Astrocyte (in vitro differentiated cells and primary cell): ENCODE measurements around the gene MYH3. TPM values are rescaled to one million over a fixed set of nuclear protein-coding genes. Genes with fewer than 3 reads are reported as not detected.

Source experiments
- DNase-seq: peaks from one replicate; pipeline ENCODE4 v3.0.0-alpha.2; 2010; ENCODE audit warnings: low read depth
- FAIRE-seq: peaks from 2 replicates; lab custom pipeline; 2011; peaks lifted over from hg19 to GRCh38; lab: Jason Lieb, UNC
- H2AFZ ChIP-seq: 2 replicates; pipeline ENCODE4 v1.6.0; 2012; ENCODE audit warnings: low read depth, low read length, inconsistent platforms
- H3K27ac ChIP-seq: 2 replicates; pipeline ENCODE4 v1.5.1; 2011; ENCODE audit warnings: low read depth, low read length, inconsistent platforms
- H3K27me3 ChIP-seq: 2 replicates; pipeline ENCODE4 v1.6.0; 2011; ENCODE audit warnings: low read length, inconsistent platforms; ENCODE audit not compliant: insufficient read depth
- H3K36me3 ChIP-seq: 2 replicates; pipeline ENCODE4 v1.5.1; 2011; ENCODE audit warnings: low read length, inconsistent platforms; ENCODE audit not compliant: insufficient read depth
- H3K4me1 ChIP-seq: 2 replicates; pipeline ENCODE4 v1.5.1; 2011; ENCODE audit warnings: low read length, inconsistent platforms; ENCODE audit not compliant: insufficient read depth
- H3K4me2 ChIP-seq: 2 replicates; pipeline ENCODE4 v1.6.0; 2012; ENCODE audit warnings: low read length, inconsistent platforms
- H3K4me3 ChIP-seq: 2 replicates; pipeline ENCODE4 v1.5.1; 2011; ENCODE audit warnings: low read depth, mild to moderate bottlenecking, low read length, inconsistent platforms; ENCODE audit not compliant: insufficient read depth
- H3K79me2 ChIP-seq: 2 replicates; pipeline ENCODE4 v1.6.0; 2012; ENCODE audit warnings: mild to moderate bottlenecking, low read length, inconsistent platforms; ENCODE audit not compliant: insufficient read depth
- H3K9ac ChIP-seq: 2 replicates; pipeline ENCODE4 v1.6.0; 2012; ENCODE audit warnings: mild to moderate bottlenecking, low read length, inconsistent platforms
- H3K9me3 ChIP-seq: 2 replicates; pipeline ENCODE4 v1.5.1; 2012; ENCODE audit warnings: low read depth, mild to moderate bottlenecking, low read length, inconsistent platforms; ENCODE audit not compliant: insufficient read depth
- H4K20me1 ChIP-seq: 2 replicates; pipeline ENCODE4 v1.6.0; 2012; ENCODE audit warnings: low read length, inconsistent platforms; ENCODE audit not compliant: insufficient read depth
- H3K27ac Mint-ChIP-seq: one replicate; pipeline ENCODE4 v1.8.0; 2021; ENCODE audit warnings: mild to moderate bottlenecking, mixed read lengths; ENCODE audit not compliant: unreplicated experiment
- H3K27me3 Mint-ChIP-seq: one replicate; pipeline ENCODE4 v1.8.0; 2021; ENCODE audit warnings: low read depth, mixed read lengths; ENCODE audit not compliant: unreplicated experiment
- H3K36me3 Mint-ChIP-seq: one replicate; pipeline ENCODE4 v1.8.0; 2021; ENCODE audit warnings: low read depth, mixed read lengths; ENCODE audit not compliant: unreplicated experiment
- H3K4me1 Mint-ChIP-seq: one replicate; pipeline ENCODE4 v1.8.0; 2021; ENCODE audit warnings: low read depth, mixed read lengths; ENCODE audit not compliant: unreplicated experiment
- H3K4me3 Mint-ChIP-seq: one replicate; pipeline ENCODE4 v1.8.0; 2021; ENCODE audit warnings: mild to moderate bottlenecking, moderate library complexity, mixed read lengths; ENCODE audit not compliant: unreplicated experiment
- H3K9me3 Mint-ChIP-seq: one replicate; pipeline ENCODE4 v1.8.0; 2021; ENCODE audit warnings: mild to moderate bottlenecking, mixed read lengths; ENCODE audit not compliant: unreplicated experiment
- CTCF ChIP-seq: IDR thresholded peaks from 2 replicates; pipeline ENCODE4 v1.5.1; 2011; ENCODE audit warnings: low read depth, mild to moderate bottlenecking, inconsistent platforms, low read length, moderate library complexity; ENCODE audit not compliant: insufficient read depth
- EZH2 ChIP-seq: IDR thresholded peaks from 2 replicates; pipeline ENCODE4 v1.6.1; 2012; ENCODE audit warnings: mild to moderate bottlenecking, low read length, inconsistent platforms; ENCODE audit not compliant: insufficient read depth
- total RNA-seq: library from RNA; stranded (reverse); gene quantifications from 2 replicates; pipeline ENCODE4 v1.2.1, GENCODE V29; 2021

The MYH3 gene
- total RNA-seq, 1 donor from 2014 or later, result 1.9 TPM

DNA sequence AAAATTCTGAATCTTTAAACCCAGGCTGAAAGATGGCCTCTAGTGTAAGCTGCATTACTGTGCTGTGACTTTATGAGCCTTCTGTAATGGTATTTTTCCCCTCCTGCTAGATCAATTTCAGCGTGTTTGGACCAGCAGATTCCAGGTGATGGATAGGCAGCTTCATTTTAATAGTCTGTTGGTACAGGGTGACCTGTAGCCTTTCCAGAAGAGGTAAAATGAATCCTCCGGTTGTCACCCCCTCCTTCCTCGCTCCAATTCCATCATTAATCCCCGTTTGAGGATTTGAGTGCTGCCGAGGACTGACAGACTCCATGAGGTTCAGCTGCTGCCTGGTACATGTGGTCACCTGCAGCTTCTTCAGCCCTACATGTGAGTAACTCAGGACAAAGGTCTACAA lies 48.9 kb downstream of the MYH3 start:
- FAIRE-seq (no peak), DNase-seq (no peak)
- no peaks in the 10 kb centered on the region for H3K36me3 ChIP-seq
- no peaks in the 10 kb centered on the region for H3K36me3 Mint-ChIP-seq
- no peak overlapping the region for H2AFZ ChIP-seq
- no peaks in the 10 kb centered on the region for H3K9me3 ChIP-seq
- H4K20me1 ChIP-seq, result no peaks in the 10 kb centered on the region
- H3K4me1 ChIP-seq, result no peaks in the 10 kb centered on the region
- H3K79me2 ChIP-seq, result no peaks in the 10 kb centered on the region
- H3K27ac Mint-ChIP-seq, result no peak overlapping the region
- H3K9me3 Mint-ChIP-seq, result peaks cover 3% of the 10 kb centered on the region
- no peak overlapping the region for H3K27ac ChIP-seq
- H3K9ac ChIP-seq, result no peak overlapping the region
- no peak overlapping the region for H3K4me3 ChIP-seq
- H3K4me1 Mint-ChIP-seq, result peaks cover 5% of the 10 kb centered on the region
- peaks cover 6% of the 10 kb centered on the region for H3K27me3 Mint-ChIP-seq
- no peak overlapping the region for H3K4me2 ChIP-seq
- TF ChIP-seq EZH2, result no peak
- TF ChIP-seq CTCF, result no peak
- H3K4me3 Mint-ChIP-seq, result no peak overlapping the region
- H3K27me3 ChIP-seq, result no peaks in the 10 kb centered on the region

GRCh38 chr17:10606110-10606509 lies 51.0 kb downstream of the MYH3 start:
- Histone ChIP-seq H2AFZ (no peak overlapping the region), H3K4me2 (no peak overlapping the region), H3K36me3 (no peaks in the 10 kb centered on the region), H4K20me1 (no peaks in the 10 kb centered on the region), H3K27ac (no peak overlapping the region), H3K79me2 (no peaks in the 10 kb centered on the region), H3K4me3 (no peak overlapping the region), H3K9me3 (no peaks in the 10 kb centered on the region), H3K27me3 (no peaks in the 10 kb centered on the region), H3K4me1 (no peaks in the 10 kb centered on the region), H3K9ac (no peak overlapping the region)
- no peaks in the 10 kb centered on the region for H3K36me3 Mint-ChIP-seq
- no peak overlapping the region for H3K4me3 Mint-ChIP-seq
- no peak overlapping the region for H3K27ac Mint-ChIP-seq
- TF ChIP-seq EZH2 (no peak), CTCF (no peak)
- DNase-seq (no peak), FAIRE-seq (no peak)
- no peaks in the 10 kb centered on the region for H3K4me1 Mint-ChIP-seq
- peaks cover 6% of the 10 kb centered on the region for H3K27me3 Mint-ChIP-seq
- peaks cover 3% of the 10 kb centered on the region for H3K9me3 Mint-ChIP-seq

DNA sequence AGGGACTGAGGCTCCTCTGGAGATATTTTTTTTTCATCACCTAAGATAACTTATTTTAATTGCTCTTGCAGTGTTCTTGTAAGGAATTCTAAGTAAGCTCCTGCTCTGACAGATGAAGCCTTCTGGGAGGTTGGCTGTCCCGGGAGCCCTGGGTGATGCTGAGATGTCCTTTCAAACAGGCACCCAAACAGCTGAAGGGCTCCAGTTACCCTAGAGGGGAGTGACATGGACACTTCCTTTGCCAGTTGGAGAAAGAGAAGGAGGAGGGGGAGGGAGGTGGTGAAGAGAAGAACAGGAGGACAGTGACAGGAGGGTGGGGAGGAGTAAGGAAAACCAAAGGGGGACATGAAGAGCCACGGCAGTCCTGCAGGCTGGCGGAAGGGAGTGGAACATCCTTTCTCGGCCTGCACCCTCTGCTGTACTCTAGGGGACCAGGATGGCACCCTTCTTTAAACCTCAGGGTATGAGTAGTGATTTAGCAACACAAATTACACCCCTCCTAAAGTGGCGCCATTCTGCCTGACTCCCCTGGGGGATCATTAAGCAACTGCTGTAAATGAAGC lies 51.8 kb downstream of the MYH3 start:
- H3K27me3 Mint-ChIP-seq, result peaks cover 4% of the 10 kb centered on the region
- no peaks in the 10 kb centered on the region for H3K79me2 ChIP-seq
- H3K9me3 ChIP-seq, result no peaks in the 10 kb centered on the region
- H3K27me3 ChIP-seq, result no peaks in the 10 kb centered on the region
- no peaks in the 10 kb centered on the region for H4K20me1 ChIP-seq
- H3K9ac ChIP-seq, result no peak overlapping the region
- H3K27ac ChIP-seq, result no peak overlapping the region
- peaks cover 3% of the 10 kb centered on the region for H3K9me3 Mint-ChIP-seq
- no peak overlapping the region for H3K4me2 ChIP-seq
- no peak overlapping the region for H2AFZ ChIP-seq
- DNase-seq (no peak), FAIRE-seq (no peak)
- peaks cover 5% of the 10 kb centered on the region for H3K4me1 Mint-ChIP-seq
- H3K36me3 Mint-ChIP-seq, result no peaks in the 10 kb centered on the region
- H3K4me3 ChIP-seq, result no peak overlapping the region
- H3K36me3 ChIP-seq, result no peaks in the 10 kb centered on the region
- no peak overlapping the region for H3K4me3 Mint-ChIP-seq
- H3K27ac Mint-ChIP-seq, result no peak overlapping the region
- TF ChIP-seq EZH2 (no peak), CTCF (no peak)
- H3K4me1 ChIP-seq, result no peaks in the 10 kb centered on the region
